HG03342 (cell line): ENCODE measurements around the gene KCNH6.

ENCODE experiments used
- ATAC-seq: cut with Tn5 transposase; IDR thresholded peaks from one replicate; pipeline ENCODE4 v1.9.1; 2021; ENCODE audit warnings: mild to moderate bottlenecking, moderate library complexity; ENCODE audit not compliant: unreplicated experiment

Gene KCNH6

DNA sequence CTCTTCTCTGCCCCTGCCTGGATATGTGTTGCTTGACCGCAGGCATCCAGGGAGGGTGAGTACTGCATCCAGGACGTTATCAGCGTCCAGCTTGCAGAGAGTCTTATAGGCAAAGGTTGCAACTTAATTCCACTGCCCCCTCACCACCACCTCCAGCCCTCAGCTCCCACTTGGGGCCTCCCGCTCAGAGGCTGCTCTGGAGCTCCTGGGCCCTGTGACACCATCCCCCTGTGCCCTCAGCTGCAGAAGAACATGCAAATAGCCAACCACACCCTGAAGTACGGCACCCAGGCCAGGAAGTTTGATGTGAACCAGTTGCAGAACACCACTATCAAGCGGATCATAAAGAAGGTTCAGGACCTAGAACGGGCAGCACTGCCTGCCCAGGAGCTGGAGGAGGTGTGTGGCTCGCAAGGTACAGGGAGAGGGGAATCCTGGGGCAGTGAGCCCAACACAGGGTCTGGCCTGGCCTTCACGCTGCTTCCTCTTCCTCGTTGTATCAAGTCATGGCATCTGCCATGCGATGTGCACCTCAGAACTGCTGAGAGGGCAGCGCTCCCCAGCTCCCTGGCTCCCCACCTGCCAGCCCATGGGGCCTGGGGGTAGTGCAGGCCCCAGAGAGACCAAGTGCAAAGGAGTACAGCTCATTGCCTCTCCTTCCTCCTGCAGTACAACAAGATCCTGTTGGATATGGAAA, 36.7 kb upstream of the KCNH6 start:
- ATAC-seq = no peak

- ATAC-seq = no peak
Measured at GRCh38 chr17:63487014-63487339, 36.2 kb upstream of the KCNH6 start.

- no peak for ATAC-seq
Measured at GRCh38 chr17:63488851-63489250, 34.3 kb upstream of the KCNH6 start.

GRCh38 chr17:63489291-63489690, 33.9 kb upstream of the KCNH6 start:
- ATAC-seq = no peak

GRCh38 chr17:63490329-63490728, 32.8 kb upstream of the KCNH6 start:
- ATAC-seq = no peak

GRCh38 chr17:63490858-63491400, 32.2 kb upstream of the KCNH6 start:
- no peak for ATAC-seq

- no peak for ATAC-seq
Measured at GRCh38 chr17:63491413-63491812, 31.7 kb upstream of the KCNH6 start.

- ATAC-seq = no peak
Measured at GRCh38 chr17:63491977-63492618, 31.1 kb upstream of the KCNH6 start.

DNA sequence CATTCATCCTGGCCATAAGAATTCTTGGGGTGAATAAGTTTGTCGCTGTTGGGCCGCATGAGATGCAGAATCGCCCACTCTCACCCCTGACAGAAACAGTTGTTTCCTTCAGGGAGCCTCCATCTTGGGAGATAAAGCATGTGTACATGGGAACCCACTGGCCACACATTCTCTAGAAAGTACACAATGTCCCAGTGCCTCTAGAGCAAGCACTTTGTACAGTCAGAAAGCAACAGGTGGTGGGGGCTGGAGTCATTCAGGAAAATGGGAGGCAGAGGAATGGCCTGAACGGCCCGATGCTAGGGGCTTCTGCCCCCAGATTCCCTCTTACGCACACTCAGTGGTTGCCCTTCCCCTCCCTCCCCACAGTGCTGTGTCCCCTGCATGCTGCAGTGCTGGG, 30.2 kb upstream of the KCNH6 start:
- ATAC-seq = no peak

DNA sequence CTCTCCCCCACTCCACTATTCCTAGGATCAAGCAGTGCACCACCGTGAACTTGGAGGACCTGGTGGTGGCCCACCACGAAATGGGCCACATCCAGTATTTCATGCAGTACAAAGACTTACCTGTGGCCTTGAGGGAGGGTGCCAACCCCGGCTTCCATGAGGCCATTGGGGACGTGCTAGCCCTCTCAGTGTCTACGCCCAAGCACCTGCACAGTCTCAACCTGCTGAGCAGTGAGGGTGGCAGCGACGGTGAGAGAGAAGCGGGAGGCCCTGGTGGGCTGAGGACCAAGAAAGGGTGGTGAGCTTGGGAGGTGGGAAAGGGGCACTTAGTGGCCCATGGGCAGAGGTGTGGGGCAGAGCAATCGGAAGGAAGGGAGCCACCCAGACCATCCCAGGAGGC, 29.7 kb upstream of the KCNH6 start:
- no peak for ATAC-seq

GRCh38 chr17:63494300-63494928, 28.7 kb upstream of the KCNH6 start:
- ATAC-seq = no peak

GRCh38 chr17:63495491-63495890, 27.7 kb upstream of the KCNH6 start:
- ATAC-seq = no peak

DNA sequence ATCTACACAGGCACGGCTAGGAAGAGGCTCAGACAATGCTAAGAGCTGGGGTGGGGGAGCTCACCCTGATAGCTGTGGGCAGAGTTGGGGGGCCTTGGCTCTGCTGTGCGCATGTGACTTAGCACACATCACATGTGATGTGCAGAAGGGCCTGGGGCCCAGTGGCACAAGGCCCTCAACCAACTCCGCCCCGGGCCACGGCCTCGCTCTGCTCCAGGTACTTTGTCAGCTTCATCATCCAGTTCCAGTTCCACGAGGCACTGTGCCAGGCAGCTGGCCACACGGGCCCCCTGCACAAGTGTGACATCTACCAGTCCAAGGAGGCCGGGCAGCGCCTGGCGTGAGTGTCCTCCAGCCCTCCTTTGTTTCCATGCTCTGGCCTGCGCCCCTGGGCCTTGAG, 27.0 kb upstream of the KCNH6 start:
- ATAC-seq = no peak

DNA sequence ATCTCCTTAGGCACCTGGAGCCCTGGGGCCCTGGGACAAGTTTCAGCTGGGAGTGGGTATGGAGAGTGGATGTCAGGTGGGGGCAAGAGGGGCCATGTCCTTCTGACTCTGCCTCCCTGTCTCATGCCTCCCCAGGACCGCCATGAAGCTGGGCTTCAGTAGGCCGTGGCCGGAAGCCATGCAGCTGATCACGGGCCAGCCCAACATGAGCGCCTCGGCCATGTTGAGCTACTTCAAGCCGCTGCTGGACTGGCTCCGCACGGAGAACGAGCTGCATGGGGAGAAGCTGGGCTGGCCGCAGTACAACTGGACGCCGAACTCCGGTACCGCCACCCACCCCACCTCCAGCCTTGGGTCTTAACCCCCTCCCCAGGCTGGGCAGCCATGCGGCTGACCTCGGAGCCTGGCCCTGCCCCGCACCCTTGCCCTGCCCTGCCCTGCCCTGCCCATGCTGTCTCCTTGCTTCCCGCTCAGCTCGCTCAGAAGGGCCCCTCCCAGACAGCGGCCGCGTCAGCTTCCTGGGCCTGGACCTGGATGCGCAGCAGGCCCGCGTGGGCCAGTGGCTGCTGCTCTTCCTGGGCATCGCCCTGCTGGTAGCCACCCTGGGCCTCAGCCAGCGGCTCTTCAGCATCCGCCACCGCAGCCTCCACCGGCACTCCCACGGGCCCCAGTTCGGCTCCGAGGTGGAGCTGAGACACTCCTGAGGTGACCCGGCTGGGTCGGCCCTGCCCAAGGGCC, 26.3 kb upstream of the KCNH6 start:
- no peak for ATAC-seq

DNA sequence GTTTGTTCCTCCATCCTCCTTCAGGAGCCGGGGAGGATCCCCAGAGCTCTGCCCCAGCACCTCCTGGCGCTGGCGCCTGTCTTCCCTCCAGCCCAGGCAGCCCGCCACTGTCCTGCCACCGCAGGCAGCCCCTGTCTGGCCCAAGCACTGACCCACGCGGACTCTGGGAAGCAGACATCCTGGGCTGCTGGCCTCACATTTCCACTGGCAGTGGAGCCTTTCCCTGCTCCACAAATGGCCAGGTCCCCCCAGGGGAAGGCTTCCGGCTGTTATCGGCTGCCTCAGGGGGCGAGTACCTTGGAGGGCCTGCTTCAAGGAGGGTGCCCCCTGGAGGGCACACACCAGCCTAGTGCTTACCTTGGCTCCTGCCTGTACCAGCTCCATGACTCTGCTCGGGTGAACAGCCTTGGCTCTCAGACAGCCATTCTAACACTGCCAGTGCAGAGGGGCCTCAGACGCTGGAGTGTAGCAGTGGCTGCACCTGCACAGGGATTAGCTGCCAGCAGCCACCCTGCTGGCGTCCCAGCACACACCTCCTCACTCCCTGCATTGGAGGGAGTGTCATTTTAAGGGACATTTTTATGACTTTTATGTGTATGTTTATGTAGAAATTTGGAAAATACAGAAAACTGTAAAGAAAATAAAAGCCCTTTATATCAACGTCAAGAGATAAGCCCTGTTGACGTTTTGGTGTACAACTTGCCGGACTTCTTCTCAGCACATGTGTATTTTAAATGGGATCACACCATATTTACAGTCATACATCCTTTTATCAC, 25.3 kb upstream of the KCNH6 start:
- ATAC-seq = no peak

DNA sequence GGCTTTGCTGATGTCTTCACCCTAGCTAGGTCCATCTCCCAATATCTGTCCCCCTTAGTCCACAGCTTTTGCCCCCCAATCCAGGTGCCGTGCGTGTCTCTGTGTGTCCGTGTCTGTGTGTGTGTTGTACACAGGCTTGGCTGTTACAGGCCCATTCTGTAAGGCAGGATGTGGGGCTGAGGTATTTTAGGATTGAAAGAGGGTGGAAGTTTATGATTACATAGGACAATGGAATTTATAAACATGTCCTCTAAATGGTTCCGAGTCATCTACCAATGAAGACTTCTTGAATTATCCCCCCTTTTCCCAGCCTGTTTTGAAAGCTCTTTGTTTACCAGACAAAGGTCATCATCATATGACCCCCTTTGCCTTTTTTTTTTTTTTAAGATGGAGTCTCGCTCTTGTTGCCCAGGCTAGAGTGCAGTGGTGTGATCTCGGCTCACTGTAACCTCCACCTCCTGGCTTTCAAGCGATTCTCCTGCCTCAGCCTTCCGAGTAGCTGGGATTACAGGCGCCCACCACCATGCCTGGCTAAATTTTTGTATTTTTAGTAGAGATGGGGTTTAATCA, 24.4 kb upstream of the KCNH6 start:
- no peak for ATAC-seq

DNA sequence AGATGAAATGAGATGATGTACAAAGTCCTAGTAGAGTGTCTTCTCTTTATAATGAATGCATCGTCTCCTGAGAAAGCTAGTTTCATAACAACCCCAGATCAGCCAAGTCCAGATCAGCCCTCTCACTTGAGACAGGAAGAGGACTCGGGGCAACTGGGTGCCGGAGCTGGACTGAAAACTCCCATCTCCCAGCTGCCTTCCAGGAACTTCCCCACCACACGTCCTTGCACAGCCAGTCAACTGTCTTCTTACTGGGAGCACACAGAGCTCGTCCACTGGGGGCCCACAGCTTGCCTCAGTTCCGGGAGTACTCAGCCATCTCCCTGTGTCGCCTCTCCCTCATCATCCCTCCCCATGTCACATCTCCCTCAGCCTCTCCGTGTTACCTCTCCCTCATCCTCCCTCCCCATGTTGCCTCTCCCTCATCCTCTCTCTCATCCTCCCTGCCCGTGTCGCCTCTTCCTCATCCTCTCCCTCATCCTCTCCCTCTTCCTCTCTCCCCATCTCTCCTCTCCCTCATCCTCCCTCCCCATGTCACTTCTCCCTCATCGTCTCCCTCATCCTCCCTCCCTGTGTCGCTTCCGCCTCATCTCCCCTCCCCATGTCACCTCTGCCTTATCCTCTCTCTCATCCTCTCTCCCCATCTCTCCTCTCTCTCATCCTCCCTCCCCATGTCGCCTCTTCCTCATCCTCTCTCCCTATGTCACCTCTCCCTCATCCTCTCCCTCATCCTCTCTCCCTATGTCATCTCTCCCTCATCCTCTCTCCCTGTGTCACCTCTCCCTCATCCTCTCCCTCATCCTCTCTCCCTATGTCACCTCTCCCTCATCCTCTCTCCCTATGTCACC, 22.4 kb upstream of the KCNH6 start:
- no peak for ATAC-seq

DNA sequence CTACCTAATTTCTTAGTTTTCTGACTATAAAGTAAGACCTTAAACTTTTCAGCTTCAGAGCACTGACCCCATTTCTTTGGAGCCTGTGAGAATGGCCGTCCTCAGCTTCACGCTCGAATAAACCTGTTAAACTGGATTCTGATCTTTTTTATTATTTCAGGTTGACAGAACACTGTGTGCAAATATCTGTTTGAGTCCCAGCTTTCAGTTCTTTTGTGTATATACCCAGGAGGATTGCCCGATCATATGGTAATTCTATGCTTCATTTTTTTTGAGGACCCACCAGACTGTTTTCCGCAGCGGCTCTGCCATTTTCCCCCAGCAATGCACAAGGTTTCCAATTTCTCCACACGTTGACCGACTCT, 19.8 kb upstream of the KCNH6 start:
- no peak for ATAC-seq

DNA sequence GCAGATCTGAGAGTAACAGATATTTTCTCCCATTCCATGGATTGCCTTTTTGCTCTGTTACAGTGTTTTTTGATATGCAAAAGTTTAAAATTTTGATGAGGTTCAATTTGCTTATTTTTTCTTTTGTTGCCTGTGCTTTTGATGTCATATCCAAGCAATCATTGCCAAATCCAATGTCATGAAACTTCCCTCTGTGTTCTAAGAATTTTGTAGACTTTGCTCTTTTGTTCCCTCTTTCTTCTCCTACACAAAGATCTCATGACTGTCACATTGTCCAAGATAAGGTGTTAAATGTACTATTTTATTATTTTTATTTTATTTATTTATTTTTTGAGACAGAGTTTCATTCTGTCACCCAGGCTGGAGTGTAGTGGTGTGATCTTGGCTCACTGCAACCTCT, 18.9 kb upstream of the KCNH6 start:
- ATAC-seq = no peak

GRCh38 chr17:63505341-63505740, 17.8 kb upstream of the KCNH6 start:
- no peak for ATAC-seq
